Lower lobe of right lung (tissue), 2 donors: Measurements from ENCODE around the gene LRRC59. TPM values are rescaled to one million over a fixed set of nuclear protein-coding genes. Genes with fewer than 3 reads are reported as not detected.
"Not testable (repeated sequence)": the region's sequence is repeated elsewhere in the genome, so short reads cannot be mapped to it uniquely, and the experiment has no call there.

Source experiments
- ATAC-seq, 2 donors: fragments of 200-7000 bp; cut with Tn5 transposase; one replicate each; pipeline ENCODE4 v1.9.1; 2020 to 2022; ENCODE audit warnings: mild to moderate bottlenecking in 2 of 2, moderate library complexity in 2 of 2
- DNase-seq: peaks from one replicate; pipeline ENCODE4 v3.0.0-alpha.2; 2020
- H3K27ac ChIP-seq: fragments of 200-600 bp; one replicate; pipeline ENCODE4 v1.8.0; 2022
- H3K27me3 ChIP-seq: fragments of 200-600 bp; one replicate; pipeline ENCODE4 v1.8.0; 2022; ENCODE audit warnings: low read depth
- H3K36me3 ChIP-seq: fragments of 200-600 bp; one replicate; pipeline ENCODE4 v1.8.0; 2022; ENCODE audit warnings: mild to moderate bottlenecking
- H3K4me1 ChIP-seq: fragments of 200-600 bp; one replicate; pipeline ENCODE4 v1.8.0; 2022
- H3K4me3 ChIP-seq: fragments of 200-600 bp; one replicate; pipeline ENCODE4 v1.8.0; 2022; ENCODE audit warnings: mild to moderate bottlenecking
- H3K9me3 ChIP-seq: fragments of 200-600 bp; one replicate; pipeline ENCODE4 v1.8.0; 2022
- intact Hi-C: fragments of 100-400 bp; cut with DNase I; formaldehyde crosslinking; loops from one replicate; pipeline ENCODE4 v1.11.0; 2022
- total RNA-seq: library from RNA; stranded (reverse); fragmentation: NEBNext Ultra II Directional; extraction: Animal tissue kit (Norgen Biotek cat#: 25700); gene quantifications from one replicate; pipeline ENCODE4 v1.2.1, GENCODE V29; 2021
- TF ChIP-seq, protein P1 (sequence below): fragments of 200-600 bp; IDR thresholded peaks from one replicate; pipeline ENCODE4 v1.8.0; 2022; ENCODE audit warnings: antibody characterized with exemption, mild to moderate bottlenecking
- donor health status: DM: no; HTN: yes; CAD: no; lungs with severe emphysema.

LRRC59 gene
- total RNA-seq, 1 donor from 2014 or later, result 55.5 TPM

DNA sequence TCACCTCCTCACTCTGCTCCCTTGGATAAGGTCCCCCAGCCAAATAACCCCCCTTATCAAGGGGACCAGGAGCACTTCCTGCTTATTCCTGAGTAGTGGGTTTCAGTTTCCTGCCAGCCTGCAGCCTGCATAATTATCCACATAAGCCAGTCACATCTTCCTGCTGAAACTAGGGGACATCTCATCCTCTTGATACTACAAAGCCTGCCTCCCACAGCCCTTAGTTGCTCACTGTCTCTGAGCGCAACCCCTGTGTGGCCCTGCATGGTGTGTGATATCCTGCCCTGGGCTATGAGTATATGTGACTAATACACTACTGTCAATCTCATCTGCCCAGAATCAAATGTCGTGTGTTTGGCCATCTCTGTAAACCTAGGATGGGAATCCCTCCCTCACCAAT lies 59.4 kb downstream of the LRRC59 start:
- Histone ChIP-seq H3K36me3 (no peaks in the 10 kb centered on the region), H3K27ac (no peak overlapping the region), H3K27me3 (peaks cover 5% of the 10 kb centered on the region), H3K9me3 (no peaks in the 10 kb centered on the region), H3K4me3 (no peak overlapping the region), H3K4me1 (no peaks in the 10 kb centered on the region)
- TF ChIP-seq, protein P1, sequence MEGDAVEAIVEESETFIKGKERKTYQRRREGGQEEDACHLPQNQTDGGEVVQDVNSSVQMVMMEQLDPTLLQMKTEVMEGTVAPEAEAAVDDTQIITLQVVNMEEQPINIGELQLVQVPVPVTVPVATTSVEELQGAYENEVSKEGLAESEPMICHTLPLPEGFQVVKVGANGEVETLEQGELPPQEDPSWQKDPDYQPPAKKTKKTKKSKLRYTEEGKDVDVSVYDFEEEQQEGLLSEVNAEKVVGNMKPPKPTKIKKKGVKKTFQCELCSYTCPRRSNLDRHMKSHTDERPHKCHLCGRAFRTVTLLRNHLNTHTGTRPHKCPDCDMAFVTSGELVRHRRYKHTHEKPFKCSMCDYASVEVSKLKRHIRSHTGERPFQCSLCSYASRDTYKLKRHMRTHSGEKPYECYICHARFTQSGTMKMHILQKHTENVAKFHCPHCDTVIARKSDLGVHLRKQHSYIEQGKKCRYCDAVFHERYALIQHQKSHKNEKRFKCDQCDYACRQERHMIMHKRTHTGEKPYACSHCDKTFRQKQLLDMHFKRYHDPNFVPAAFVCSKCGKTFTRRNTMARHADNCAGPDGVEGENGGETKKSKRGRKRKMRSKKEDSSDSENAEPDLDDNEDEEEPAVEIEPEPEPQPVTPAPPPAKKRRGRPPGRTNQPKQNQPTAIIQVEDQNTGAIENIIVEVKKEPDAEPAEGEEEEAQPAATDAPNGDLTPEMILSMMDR, result no peak
- no peak for ATAC-seq
- intact Hi-C loops, result no loop called here
- DNase-seq, result no peak

DNA sequence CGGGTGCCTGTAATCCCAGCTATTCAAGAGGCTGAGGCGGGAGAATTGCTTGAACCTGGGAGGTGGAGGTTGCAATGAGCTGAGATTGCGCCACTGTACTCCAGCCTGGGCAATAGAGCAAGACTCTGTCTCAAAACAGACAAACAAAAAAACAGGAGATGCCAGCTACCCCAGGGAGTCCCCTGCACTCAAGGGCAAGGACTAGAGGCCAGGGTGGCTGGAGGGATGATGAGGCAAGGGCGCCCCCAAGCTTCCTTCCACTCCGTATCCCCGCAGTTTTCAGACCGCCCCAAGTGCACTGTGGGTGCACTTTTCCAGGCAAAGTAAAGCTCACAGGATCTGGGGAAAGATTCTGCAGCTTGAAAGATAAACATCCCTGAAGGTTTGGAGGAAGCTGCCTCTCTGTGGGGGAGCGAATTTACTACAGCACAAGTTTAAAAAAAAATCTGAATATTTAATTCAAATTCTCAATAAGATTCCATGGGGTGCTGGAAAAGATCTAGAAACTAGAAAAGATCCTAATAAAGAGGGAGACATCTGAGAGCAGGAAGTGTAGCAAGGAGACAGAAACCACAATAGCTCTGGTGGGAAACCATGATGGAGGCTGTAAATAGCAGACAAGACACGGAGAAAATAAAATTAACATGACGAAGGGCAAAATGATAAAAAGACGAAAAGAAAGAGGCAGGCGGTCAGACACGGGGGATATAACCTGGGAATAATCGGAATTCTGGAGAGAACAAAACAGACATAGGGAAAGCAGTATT lies 63.8 kb downstream of the LRRC59 start:
- H3K4me1 ChIP-seq, H3K27ac ChIP-seq, H3K27me3 ChIP-seq, H3K36me3 ChIP-seq, H3K9me3 ChIP-seq, DNase-seq, ATAC-seq, intact Hi-C loops, H3K4me3 ChIP-seq: not testable (repeated sequence)

DNA sequence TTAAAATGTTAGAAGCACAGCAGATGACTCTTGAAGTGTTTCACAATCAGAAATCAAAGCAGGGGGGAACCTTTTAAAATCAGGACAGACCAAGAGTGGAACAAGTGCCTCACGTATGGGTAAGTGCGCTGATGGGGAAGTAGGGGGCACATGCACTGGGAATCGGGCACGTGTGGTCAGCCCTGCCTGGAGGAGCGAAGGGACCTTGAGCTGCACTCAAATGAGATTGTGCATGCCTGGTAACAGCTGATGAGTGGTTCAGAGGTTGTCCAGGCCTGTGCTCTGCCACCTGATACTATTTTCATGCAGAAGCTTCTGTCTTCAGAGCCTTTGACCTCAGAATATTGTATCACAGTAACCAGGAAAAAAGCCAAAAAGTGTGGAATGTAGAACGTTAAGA lies 65.1 kb downstream of the LRRC59 start:
- TF ChIP-seq, protein P1, result no peak
- Histone ChIP-seq H3K4me1 (no peaks in the 10 kb centered on the region), H3K27ac (no peak overlapping the region), H3K36me3 (no peaks in the 10 kb centered on the region), H3K4me3 (no peak overlapping the region), H3K27me3 (peaks cover 5% of the 10 kb centered on the region), H3K9me3 (no peaks in the 10 kb centered on the region)
- ATAC-seq, result no peak
- intact Hi-C loops, result no loop called here
- no peak for DNase-seq

Other genes starting within 250 kb of the LRRC59 start
- gene PPP1R9B, start 246.8 kb downstream of the LRRC59 start, total RNA-seq, result 92.6 TPM
- 9.1 TPM for gene SGCA, start 231.5 kb downstream of the LRRC59 start, total RNA-seq
- 142 TPM for gene COL1A1, start 195.9 kb downstream of the LRRC59 start, total RNA-seq
- 9.2 TPM for gene TMEM92, start 123.1 kb downstream of the LRRC59 start, total RNA-seq
- 19.3 TPM for gene XYLT2, start 51.4 kb downstream of the LRRC59 start, total RNA-seq
- gene MRPL27, start 24.3 kb downstream of the LRRC59 start, total RNA-seq, result 43.9 TPM
- 1.8 TPM for gene EME1, start 24.3 kb downstream of the LRRC59 start, total RNA-seq
- gene ACSF2, start 28.7 kb upstream of the LRRC59 start, total RNA-seq, result 70.4 TPM
- not detected for gene CHAD, start 71.4 kb upstream of the LRRC59 start, total RNA-seq
- gene RSAD1, start 81.3 kb upstream of the LRRC59 start, total RNA-seq, result 29.2 TPM
- 3.8 TPM for gene MYCBPAP, start 110.9 kb upstream of the LRRC59 start, total RNA-seq
- 1.5 TPM for gene EPN3, start 135.2 kb upstream of the LRRC59 start, total RNA-seq
- 29.7 TPM for gene SPATA20, start 149.7 kb upstream of the LRRC59 start, total RNA-seq
- 0.21 TPM for gene CACNA1G, start 163.2 kb upstream of the LRRC59 start, total RNA-seq
- 41.7 TPM for gene ABCC3, start 237.4 kb upstream of the LRRC59 start, total RNA-seq